IPS-18c (cell line): Measurements from ENCODE around the gene PCBP1.
"Not testable (repeated sequence)": the region's sequence is repeated elsewhere in the genome, so short reads cannot be mapped to it uniquely, and the experiment has no call there.

Experiments
- H3K4me3 ChIP-seq: 2 replicates; pipeline ENCODE4 v1.7.0; 2013; ENCODE audit warnings: low read depth, mild to moderate bottlenecking, low read length, moderate library complexity; ENCODE audit not compliant: insufficient read depth
- H3K9me3 ChIP-seq: one replicate; pipeline ENCODE4 v1.6.1; 2013; ENCODE audit warnings: mild to moderate bottlenecking, low read length, moderate library complexity; ENCODE audit not compliant: control insufficient read depth, insufficient read depth

PCBP1 gene

DNA sequence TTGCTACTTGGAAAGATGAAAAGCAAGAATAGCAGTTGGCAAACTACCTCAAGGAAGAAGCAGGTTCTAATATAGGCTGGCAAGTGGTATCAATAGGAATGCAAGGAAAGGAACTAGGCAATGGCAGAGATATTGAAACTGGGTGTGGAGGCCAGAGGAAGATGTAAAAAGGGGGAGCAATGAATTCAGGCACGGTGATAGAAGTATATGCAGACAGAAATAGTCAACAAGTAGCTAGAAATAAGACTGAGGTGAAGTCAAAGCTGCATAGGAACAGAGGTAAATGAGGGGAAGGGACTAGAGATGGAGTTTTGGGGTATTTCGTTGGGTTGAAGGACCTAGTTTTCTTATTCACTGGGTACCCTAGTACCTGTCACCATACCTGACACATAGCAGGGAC, 4.1 kb downstream of the PCBP1 start:
- Histone ChIP-seq H3K4me3 (no peak overlapping the region), H3K9me3 (no peaks in the 10 kb centered on the region)

DNA sequence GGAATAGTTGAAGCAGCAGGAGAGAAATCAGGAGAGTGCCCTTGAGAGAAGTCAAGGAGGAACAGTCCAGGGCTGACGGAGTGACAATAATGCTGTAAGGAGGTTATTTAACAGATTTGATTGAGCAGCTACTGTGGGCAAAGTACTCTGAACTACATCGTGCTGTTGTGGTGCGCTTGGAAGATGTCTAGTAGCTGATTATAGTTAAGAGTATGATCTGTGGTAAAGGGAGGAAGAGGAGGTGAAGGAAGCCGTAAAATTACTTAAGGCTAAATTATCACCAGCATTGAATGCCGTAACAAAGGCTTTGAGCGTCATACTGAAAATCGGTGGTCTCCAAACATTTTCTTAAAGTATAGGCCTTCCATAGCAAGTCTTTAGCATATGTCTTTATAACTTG, 4.5 kb downstream of the PCBP1 start:
- no peaks in the 10 kb centered on the region for H3K9me3 ChIP-seq
- H3K4me3 ChIP-seq = no peak overlapping the region

GRCh38 chr2:70092576-70093243, 5.4 kb downstream of the PCBP1 start:
- H3K9me3 ChIP-seq, H3K4me3 ChIP-seq: not testable (repeated sequence)

GRCh38 chr2:70094171-70094977, 7.1 kb downstream of the PCBP1 start:
- Histone ChIP-seq H3K9me3 (no peaks in the 10 kb centered on the region), H3K4me3 (no peak overlapping the region)

DNA sequence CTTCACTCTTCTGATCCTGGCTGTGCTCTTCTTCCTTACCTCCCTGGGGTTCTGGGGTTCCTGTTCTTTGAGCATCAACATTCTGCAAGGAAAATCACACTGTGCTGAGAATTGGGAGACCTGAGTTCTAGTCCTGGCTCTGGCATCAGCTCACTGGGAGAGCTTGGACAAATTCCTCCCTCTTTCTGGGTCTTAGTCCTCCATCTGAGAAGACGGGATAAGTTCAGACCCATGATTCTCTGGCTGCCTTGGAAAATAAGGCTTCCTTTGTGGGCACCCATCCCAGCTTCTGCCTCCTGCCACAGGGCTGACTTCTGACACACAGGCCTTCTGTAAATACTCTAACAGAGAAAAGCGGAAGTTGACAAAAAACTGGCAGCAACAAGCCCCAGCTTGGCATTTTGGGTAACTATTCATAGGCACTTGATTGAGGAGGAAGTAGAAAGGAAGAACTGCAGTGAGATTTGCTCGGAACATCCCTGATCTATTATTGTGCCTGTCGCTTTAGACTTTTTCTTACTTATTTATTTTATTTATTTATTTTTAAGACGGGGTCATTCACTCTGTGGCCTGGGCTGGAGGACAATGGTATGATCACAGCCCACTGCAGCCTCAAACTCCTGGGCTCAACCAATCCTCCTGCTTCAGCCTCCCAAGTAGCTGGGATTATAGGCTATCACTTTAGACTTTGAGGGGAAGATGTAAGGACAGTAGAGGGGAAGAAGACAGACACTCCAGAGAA, 7.9 kb downstream of the PCBP1 start:
- Histone ChIP-seq H3K4me3 (no peak overlapping the region), H3K9me3 (no peaks in the 10 kb centered on the region)

- no peak overlapping the region for H3K4me3 ChIP-seq
- no peaks in the 10 kb centered on the region for H3K9me3 ChIP-seq
These were observed 8.7 kb downstream of the PCBP1 start for GRCh38 chr2:70095720-70096670.

GRCh38 chr2:70098032-70098431, 10.8 kb downstream of the PCBP1 start:
- H3K4me3 ChIP-seq = no peak overlapping the region

DNA sequence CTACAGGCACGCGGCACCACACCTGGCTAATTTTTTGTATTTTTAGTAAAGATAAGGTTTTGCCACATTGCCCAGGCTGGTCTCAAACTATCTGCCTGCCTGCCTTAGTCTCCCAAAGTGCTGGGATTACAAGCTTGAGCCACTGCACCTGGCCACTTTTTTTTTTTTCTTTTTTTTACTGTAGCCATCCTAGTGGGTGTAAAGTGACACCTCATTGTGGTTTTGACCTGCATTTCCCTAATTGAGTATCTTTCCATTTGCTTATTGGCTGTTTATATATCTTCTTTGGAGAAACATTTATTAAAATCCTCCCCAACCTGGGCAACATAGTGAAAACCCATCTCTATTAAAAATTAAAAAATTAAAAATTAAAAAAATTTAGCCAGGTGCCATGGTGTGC, 12.0 kb downstream of the PCBP1 start:
- H3K9me3 ChIP-seq = no peaks in the 10 kb centered on the region

More at GRCh38 chr2:70098032-70098431, 10.8 kb downstream of the PCBP1 start:
- H3K9me3 ChIP-seq = no peaks in the 10 kb centered on the region

GRCh38 chr2:70101174-70101573, 13.9 kb downstream of the PCBP1 start:
- Histone ChIP-seq H3K9me3 (no peaks in the 10 kb centered on the region), H3K4me3 (no peak overlapping the region)

More for the DNA sequence above, 12.0 kb downstream of the PCBP1 start:
- no peak overlapping the region for H3K4me3 ChIP-seq

- not testable (repeated sequence) for H3K4me3 ChIP-seq, H3K9me3 ChIP-seq
These were observed 14.4 kb downstream of the PCBP1 start for GRCh38 chr2:70101686-70102085.

- H3K9me3 ChIP-seq, H3K4me3 ChIP-seq: not testable (repeated sequence)
These were observed 15.1 kb downstream of the PCBP1 start for GRCh38 chr2:70102323-70102905.

DNA sequence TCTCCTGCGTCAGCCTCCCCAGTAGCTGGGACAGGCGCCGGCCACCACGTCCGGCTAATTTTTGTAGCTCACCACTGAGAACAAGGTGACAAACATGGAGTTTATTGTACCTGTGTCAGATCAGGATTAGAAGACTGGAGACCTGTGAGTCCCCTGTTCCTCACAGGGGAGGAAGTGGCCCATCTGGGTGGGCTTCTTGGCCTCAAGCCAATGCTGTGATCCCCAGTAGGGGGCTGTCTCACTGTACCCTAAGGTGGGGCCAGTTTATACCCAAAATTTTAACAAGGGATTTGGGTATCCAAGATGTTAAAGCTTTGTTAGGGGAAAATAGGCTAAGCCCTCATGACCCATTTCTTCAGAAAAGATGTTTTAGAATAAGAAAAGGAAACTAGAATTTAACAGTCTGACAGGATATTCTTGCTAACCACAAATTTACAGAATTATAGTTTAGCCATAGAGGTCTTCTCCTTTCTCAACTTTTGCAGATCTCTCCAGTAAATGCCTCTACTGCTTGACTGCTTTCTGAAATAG, 16.3 kb downstream of the PCBP1 start:
- H3K4me3 ChIP-seq = 0 out of 2 replicates have a peak overlapping the region, but pooled peaks have one; percentile 1
- no peaks in the 10 kb centered on the region for H3K9me3 ChIP-seq

GRCh38 chr2:70104231-70105111, 17.2 kb downstream of the PCBP1 start:
- Histone ChIP-seq H3K4me3 (no peak overlapping the region), H3K9me3 (no peaks in the 10 kb centered on the region)

- not testable (repeated sequence) for H3K4me3 ChIP-seq, H3K9me3 ChIP-seq
These were observed 18.9 kb downstream of the PCBP1 start for GRCh38 chr2:70106138-70106537.

GRCh38 chr2:70110397-70110796, 23.1 kb downstream of the PCBP1 start:
- not testable (repeated sequence) for H3K4me3 ChIP-seq, H3K9me3 ChIP-seq
